ENCODE data around the gene ATOH8. TPM values are rescaled to one million over a fixed set of nuclear protein-coding genes. Genes with fewer than 3 reads are reported as not detected.
A peak's percentile ranks its signal among the peaks of the same experiment; 100 is the strongest.

The ATOH8 gene
- polyA plus RNA-seq, 6 donors from 2014 or later = not detected

GRCh38 chr2:85806358-85807118 lies 52.7 kb downstream of the ATOH8 start:
- no peaks in the 10 kb centered on the region for H3K36me3 Mint-ChIP-seq
- DNase-seq (no peak), ATAC-seq (ENCODE audit: low read depth in 2 of 2) (no peak)
- H3K4me3 Mint-ChIP-seq = no peak overlapping the region
- H3K9me3 Mint-ChIP-seq = peaks cover 0 to 10% (median 2%) of the 10 kb centered on the region in 7 donors
- peak overlapping the region in 1 of 6 donors; percentile 12 for H3K27ac Mint-ChIP-seq
- peaks cover 19 to 28% (median 20%) of the 10 kb centered on the region in 3 donors for H3K27me3 Mint-ChIP-seq
- peaks cover 0 to 7% (median 4%) of the 10 kb centered on the region in 3 donors for H3K4me1 Mint-ChIP-seq

- H3K27me3 Mint-ChIP-seq = peaks cover 15 to 30% (median 27%) of the 10 kb centered on the region in 3 donors
- DNase-seq (no peak), ATAC-seq (ENCODE audit: low read depth in 2 of 2) (no peak)
- H3K9me3 Mint-ChIP-seq = peaks cover 0 to 2% (median 0%) of the 10 kb centered on the region in 7 donors
- H3K4me1 Mint-ChIP-seq = peaks cover 0 to 7% (median 4%) of the 10 kb centered on the region in 3 donors
- no peak overlapping the region for H3K4me3 Mint-ChIP-seq
- peak overlapping the region in 1 of 6 donors; percentile 15 for H3K27ac Mint-ChIP-seq
- no peaks in the 10 kb centered on the region for H3K36me3 Mint-ChIP-seq
Measured at GRCh38 chr2:85807756-85808155, 54.0 kb downstream of the ATOH8 start.

GRCh38 chr2:85810371-85811179 lies 56.8 kb downstream of the ATOH8 start:
- Mint-ChIP-seq H3K27me3 (peaks cover 13 to 44% (median 40%) of the 10 kb centered on the region in 3 donors), H3K9me3 (peaks cover 0 to 1% (median 0%) of the 10 kb centered on the region in 7 donors), H3K4me1 (peaks cover 0 to 6% (median 5%) of the 10 kb centered on the region in 3 donors), H3K4me3 (no peak overlapping the region), H3K36me3 (no peaks in the 10 kb centered on the region), H3K27ac (peak overlapping the region in 1 of 6 donors; percentile 76)
- ATAC-seq (ENCODE audit: low read depth in 2 of 2) = no peak
- DNase-seq = no peak

- Mint-ChIP-seq H3K4me3 (no peak overlapping the region), H3K36me3 (no peaks in the 10 kb centered on the region), H3K27me3 (peaks cover 13 to 45% (median 44%) of the 10 kb centered on the region in 3 donors), H3K9me3 (no peaks in the 10 kb centered on the region), H3K27ac (no peak overlapping the region), H3K4me1 (peaks cover 0 to 6% (median 5%) of the 10 kb centered on the region in 3 donors)
- DNase-seq (no peak), ATAC-seq (ENCODE audit: low read depth in 2 of 2) (no peak)
Measured at GRCh38 chr2:85811180-85812093, 57.6 kb downstream of the ATOH8 start.

- H3K9me3 Mint-ChIP-seq = no peaks in the 10 kb centered on the region
- peaks cover 0 to 6% (median 5%) of the 10 kb centered on the region in 3 donors for H3K4me1 Mint-ChIP-seq
- H3K27ac Mint-ChIP-seq = peak overlapping the region in 1 of 6 donors; percentile 43
- H3K27me3 Mint-ChIP-seq = peaks cover 8 to 44% (median 39%) of the 10 kb centered on the region in 3 donors
- H3K36me3 Mint-ChIP-seq = no peaks in the 10 kb centered on the region
- DNase-seq (no peak), ATAC-seq (ENCODE audit: low read depth in 2 of 2) (no peak)
- no peak overlapping the region for H3K4me3 Mint-ChIP-seq
Measured at GRCh38 chr2:85812094-85812735, 58.4 kb downstream of the ATOH8 start.

GRCh38 chr2:85813211-85813981 lies 59.6 kb downstream of the ATOH8 start:
- no peaks in the 10 kb centered on the region for H3K36me3 Mint-ChIP-seq
- H3K4me1 Mint-ChIP-seq = peaks cover 0 to 6% (median 5%) of the 10 kb centered on the region in 3 donors
- H3K9me3 Mint-ChIP-seq = no peaks in the 10 kb centered on the region
- peaks cover 13 to 49% (median 48%) of the 10 kb centered on the region in 3 donors for H3K27me3 Mint-ChIP-seq
- ATAC-seq (ENCODE audit: low read depth in 2 of 2) (no peak), DNase-seq (no peak)
- H3K4me3 Mint-ChIP-seq = no peak overlapping the region
- H3K27ac Mint-ChIP-seq = peak overlapping the region in 1 of 6 donors; percentile 3

GRCh38 chr2:85813982-85814801 lies 60.4 kb downstream of the ATOH8 start:
- H3K27ac Mint-ChIP-seq = peak overlapping the region in 1 of 6 donors; percentile 6
- H3K36me3 Mint-ChIP-seq = no peaks in the 10 kb centered on the region
- H3K4me3 Mint-ChIP-seq = no peak overlapping the region
- H3K27me3 Mint-ChIP-seq = peaks cover 11 to 51% (median 48%) of the 10 kb centered on the region in 3 donors
- H3K9me3 Mint-ChIP-seq = no peaks in the 10 kb centered on the region
- H3K4me1 Mint-ChIP-seq = peaks cover 0 to 6% (median 5%) of the 10 kb centered on the region in 3 donors
- peak; percentile 89 to 94 for ATAC-seq (ENCODE audit: low read depth in 2 of 2)
- peak; percentile 69 for DNase-seq

- Mint-ChIP-seq H3K4me1 (peaks cover 0 to 6% (median 5%) of the 10 kb centered on the region in 3 donors), H3K36me3 (no peaks in the 10 kb centered on the region), H3K9me3 (no peaks in the 10 kb centered on the region), H3K4me3 (no peak overlapping the region), H3K27ac (no peak overlapping the region), H3K27me3 (peaks cover 9 to 51% (median 40%) of the 10 kb centered on the region in 3 donors)
- ATAC-seq (ENCODE audit: low read depth in 2 of 2) (peak in 1 of 2 donors; percentile 7), DNase-seq (no peak)
Measured at GRCh38 chr2:85814802-85815550, 61.2 kb downstream of the ATOH8 start.

- peaks cover 5 to 19% (median 13%) of the 10 kb centered on the region in 3 donors for H3K27me3 Mint-ChIP-seq
- no peaks in the 10 kb centered on the region for H3K9me3 Mint-ChIP-seq
- no peaks in the 10 kb centered on the region for H3K4me1 Mint-ChIP-seq
- DNase-seq (no peak), ATAC-seq (ENCODE audit: low read depth in 2 of 2) (no peak)
- H3K36me3 Mint-ChIP-seq = no peaks in the 10 kb centered on the region
- no peak overlapping the region for H3K4me3 Mint-ChIP-seq
- H3K27ac Mint-ChIP-seq = no peak overlapping the region
Measured at GRCh38 chr2:85819811-85820510, 66.2 kb downstream of the ATOH8 start.

GRCh38 chr2:85822766-85823165 lies 69.0 kb downstream of the ATOH8 start:
- DNase-seq = no peak
- no peak for ATAC-seq (ENCODE audit: low read depth in 2 of 2)
- peaks cover 8 to 11% (median 10%) of the 10 kb centered on the region in 3 donors for H3K4me1 Mint-ChIP-seq
- no peaks in the 10 kb centered on the region for H3K9me3 Mint-ChIP-seq
- no peak overlapping the region for H3K27ac Mint-ChIP-seq
- peaks cover 3 to 15% (median 8%) of the 10 kb centered on the region in 3 donors for H3K27me3 Mint-ChIP-seq
- no peaks in the 10 kb centered on the region for H3K36me3 Mint-ChIP-seq
- no peak overlapping the region for H3K4me3 Mint-ChIP-seq
